Stimulated activated naive CD8-positive, alpha-beta T cell treated with anti-CD3 and anti-CD28 coated beads, Interleukin-15, amount 100 ng/mL, for 72 hours (primary cell): Measurements from ENCODE around the gene RAC3.

ENCODE experiments used
- ATAC-seq: fragments of 150-1000 bp; cut with Tn5 transposase; 2 replicates; pipeline ENCODE4 v1.10.0; 2021; ENCODE audit warnings: mild to moderate bottlenecking, moderate library complexity
- DNase-seq, 2 donors: peaks; one replicate each; pipeline ENCODE4 v3.0.0; 2021 to 2022
- H3K27ac Mint-ChIP-seq, 2 donors: one replicate each; pipeline ENCODE4 v1.8.0; 2022; ENCODE audit warnings: mild to moderate bottlenecking in 2 of 2, mixed read lengths in 2 of 2, moderate library complexity in 2 of 2
- H3K27me3 Mint-ChIP-seq: one replicate; pipeline ENCODE4 v1.8.0; 2022; ENCODE audit warnings: mixed read lengths
- H3K4me1 Mint-ChIP-seq: one replicate; pipeline ENCODE4 v1.8.0; 2022; ENCODE audit warnings: mild to moderate bottlenecking, mixed read lengths
- H3K4me3 Mint-ChIP-seq, 2 donors: one replicate each; pipeline ENCODE4 v1.8.0; 2022; ENCODE audit warnings: mild to moderate bottlenecking in 2 of 2, mixed read lengths in 2 of 2, moderate library complexity in 1 of 2
- H3K9me3 Mint-ChIP-seq, 2 donors: one replicate each; pipeline ENCODE4 v1.8.0; 2022; ENCODE audit warnings: mixed read lengths in 2 of 2

Gene RAC3

DNA sequence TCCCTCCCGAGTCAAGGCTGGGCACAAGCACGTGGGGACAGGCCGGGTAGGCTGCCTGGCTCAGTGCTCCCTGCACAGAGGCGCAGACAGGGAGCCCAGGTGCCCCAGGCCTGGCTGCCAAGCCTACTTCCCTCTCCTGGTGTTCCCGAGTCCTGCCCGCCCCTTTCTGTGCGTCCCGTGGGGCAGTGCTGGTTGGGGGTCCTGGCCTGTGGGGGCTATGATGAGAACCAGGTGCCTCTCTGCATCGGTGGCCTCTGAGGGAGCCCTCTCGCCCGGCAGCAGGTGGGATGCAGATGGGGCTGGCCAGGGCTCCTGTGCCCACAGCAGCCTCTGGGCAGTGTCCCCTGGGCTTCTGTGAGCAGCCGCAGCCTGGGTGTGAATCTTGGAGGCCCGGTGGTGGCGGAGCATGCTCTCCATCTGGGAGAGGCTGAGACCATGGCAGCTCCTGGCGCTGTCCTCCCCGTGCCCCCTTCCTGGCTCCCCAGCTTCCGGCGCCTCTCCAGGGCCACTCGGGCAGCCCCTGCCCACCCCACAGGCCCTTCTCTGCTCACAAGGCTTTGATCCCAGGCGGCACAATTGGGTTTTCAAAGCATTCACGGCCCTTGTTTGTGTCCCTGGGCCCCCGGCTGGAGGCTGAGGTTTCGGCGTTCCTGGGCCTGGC lies 16.0 kb upstream of the RAC3 start:
- peak overlapping the region in 1 of 2 donors; percentile 63 for H3K27ac Mint-ChIP-seq
- H3K27me3 Mint-ChIP-seq, result no peaks in the 10 kb centered on the region
- peaks cover 19% of the 10 kb centered on the region for H3K4me1 Mint-ChIP-seq
- no peak for DNase-seq
- no peaks in the 10 kb centered on the region for H3K9me3 Mint-ChIP-seq
- ATAC-seq, result no peak
- H3K4me3 Mint-ChIP-seq, result no peak overlapping the region

DNA sequence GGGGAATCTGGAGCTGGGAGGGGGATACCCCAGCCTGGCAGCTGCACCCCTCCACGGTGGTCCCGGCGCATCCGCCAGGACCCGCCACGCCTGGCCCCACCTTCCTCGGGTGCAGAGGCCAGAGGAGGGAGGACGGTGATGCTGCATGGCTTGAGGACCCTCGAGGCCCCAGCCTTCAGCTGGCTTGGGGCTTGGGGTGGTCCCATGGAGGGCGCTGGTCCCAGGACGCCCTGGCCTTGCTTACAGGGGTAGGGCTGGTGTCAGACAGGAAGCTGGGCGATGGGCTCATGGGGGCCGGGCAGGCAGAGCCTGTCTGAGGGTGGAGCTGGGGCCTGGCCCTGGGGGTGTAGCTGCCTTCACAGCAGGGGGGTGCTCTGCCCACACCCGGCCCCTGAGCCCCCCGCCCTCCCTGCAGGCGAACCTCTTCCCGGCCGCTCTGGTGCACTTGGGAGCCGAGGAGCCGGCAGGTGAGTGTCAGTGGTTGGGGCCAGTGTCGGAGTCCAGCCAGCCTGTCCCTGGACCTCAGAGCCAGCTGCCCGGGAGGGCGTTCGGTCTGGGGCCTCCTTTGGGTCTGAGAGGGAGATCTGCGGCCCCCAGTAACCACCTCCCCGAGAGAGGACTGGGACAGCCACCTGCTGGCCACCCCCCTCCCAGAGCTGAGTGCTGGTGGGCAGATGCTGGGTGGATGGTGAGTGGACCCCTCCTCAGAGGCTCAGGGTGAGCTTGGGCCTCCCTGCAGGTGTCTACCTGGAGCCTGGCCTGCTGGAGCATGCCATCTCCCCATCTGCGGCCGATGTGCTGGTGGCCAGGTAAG lies 15.2 kb upstream of the RAC3 start:
- Mint-ChIP-seq H3K9me3 (no peaks in the 10 kb centered on the region), H3K27me3 (no peaks in the 10 kb centered on the region), H3K4me1 (peaks cover 27% of the 10 kb centered on the region), H3K4me3 (no peak overlapping the region), H3K27ac (no peak overlapping the region)
- no peak for ATAC-seq
- no peak for DNase-seq

DNA sequence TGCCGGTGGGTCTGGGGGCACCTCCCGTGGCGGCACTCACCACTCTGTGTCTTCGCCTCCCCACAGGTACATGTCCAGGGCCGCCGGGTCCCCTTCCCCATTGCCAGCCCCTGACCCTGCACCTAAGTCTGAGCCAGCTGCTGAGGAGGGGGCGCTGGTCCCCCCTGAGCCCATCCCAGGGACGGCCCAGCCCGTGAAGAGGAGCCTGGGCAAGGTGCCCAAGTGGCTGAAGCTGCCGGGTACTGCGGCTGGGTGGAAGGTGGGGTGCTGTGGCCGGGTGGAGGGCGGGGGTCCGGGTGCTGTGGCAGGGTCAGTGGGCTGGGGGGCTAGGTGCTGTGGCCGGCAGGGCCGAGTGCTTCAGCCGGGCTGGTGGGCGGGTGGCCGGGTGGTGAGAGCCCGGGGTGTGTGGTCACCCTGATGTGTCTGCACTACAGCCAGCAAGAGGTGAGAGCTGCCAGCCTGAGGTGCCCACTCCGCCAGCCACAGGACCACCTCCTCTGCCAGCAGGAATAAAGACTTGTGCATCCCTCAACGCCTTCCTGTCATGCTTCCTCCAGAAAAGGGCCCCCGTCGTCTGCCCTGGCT lies 14.5 kb upstream of the RAC3 start:
- ATAC-seq (no peak), DNase-seq (no peak)
- peaks cover 34% of the 10 kb centered on the region for H3K4me1 Mint-ChIP-seq
- H3K9me3 Mint-ChIP-seq, result no peaks in the 10 kb centered on the region
- no peak overlapping the region for H3K4me3 Mint-ChIP-seq
- no peaks in the 10 kb centered on the region for H3K27me3 Mint-ChIP-seq
- H3K27ac Mint-ChIP-seq, result peak overlapping the region in 1 of 2 donors; percentile 74

DNA sequence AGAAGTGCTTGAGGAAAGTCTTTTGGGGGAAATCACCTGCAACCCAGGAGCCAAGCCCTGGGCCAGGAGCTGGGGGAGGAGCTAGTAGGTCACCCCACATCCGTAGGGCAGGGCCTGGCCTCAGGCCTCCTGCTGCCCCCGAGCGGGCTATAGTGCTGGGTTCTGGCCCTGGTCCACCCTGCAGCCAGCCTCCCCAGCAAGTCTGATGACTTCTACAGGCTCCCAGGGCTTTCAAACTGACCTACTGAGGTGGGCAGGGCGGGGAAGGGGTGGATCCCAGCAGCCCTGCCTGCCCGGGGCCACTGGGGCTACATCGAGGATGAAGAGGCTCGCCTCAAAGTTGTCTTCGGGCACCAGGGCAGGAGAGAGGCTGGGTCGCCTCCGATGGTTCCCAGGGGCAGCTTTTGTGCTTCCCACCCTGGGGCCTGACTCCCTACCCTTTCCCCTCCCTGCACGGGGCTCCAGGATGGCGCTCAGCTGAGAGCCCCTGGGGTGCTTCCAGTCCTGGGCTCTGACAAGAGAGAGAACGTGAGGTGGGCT lies 13.8 kb upstream of the RAC3 start:
- peaks cover 39% of the 10 kb centered on the region for H3K4me1 Mint-ChIP-seq
- H3K9me3 Mint-ChIP-seq, result no peaks in the 10 kb centered on the region
- peak overlapping the region in 1 of 2 donors; percentile 74 for H3K27ac Mint-ChIP-seq
- no peak overlapping the region for H3K4me3 Mint-ChIP-seq
- no peak for ATAC-seq
- DNase-seq, result no peak
- no peaks in the 10 kb centered on the region for H3K27me3 Mint-ChIP-seq

DNA sequence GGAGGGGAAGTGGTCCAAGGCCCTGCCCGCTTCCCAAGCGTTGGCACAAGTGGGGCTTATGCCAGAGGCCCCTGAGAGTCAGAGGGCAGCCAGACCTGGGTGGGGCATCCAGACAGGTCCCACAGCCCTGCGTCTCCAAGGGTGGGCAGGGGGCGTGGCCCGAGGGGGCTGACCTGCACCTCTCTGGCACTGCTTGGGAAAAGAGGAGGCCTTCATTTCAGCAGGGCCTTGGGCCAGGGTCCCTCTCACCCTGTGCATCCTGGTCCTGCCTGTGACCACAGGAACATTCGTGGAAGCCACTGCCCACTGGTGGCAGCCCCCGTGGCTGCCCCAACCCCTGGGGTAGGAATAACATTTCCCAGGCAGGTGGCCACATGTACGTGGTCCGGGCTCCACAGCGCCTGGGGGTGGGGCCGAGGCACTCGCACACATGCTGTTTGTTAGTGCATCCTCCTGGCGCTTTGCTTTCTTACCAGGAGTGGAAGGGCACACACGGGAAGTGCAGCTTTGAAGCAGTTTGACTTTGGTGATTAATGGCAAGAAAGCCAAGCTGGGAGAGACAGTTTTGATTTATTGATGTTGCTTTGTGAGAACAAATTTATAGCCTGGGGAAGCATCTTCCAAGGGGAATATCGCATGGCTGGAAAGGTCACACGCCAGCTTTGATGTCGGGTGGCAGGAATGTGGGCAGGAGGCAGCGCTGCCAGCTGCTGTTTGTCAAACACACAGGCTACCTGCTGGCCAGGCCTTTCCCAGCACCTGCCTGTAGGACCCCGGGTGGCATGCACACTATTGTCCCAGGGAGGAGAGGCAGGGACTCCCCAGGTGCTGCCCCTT lies 13.1 kb upstream of the RAC3 start:
- ATAC-seq, result no peak
- H3K4me1 Mint-ChIP-seq, result peaks cover 39% of the 10 kb centered on the region
- no peak overlapping the region for H3K4me3 Mint-ChIP-seq
- H3K27me3 Mint-ChIP-seq, result no peaks in the 10 kb centered on the region
- no peaks in the 10 kb centered on the region for H3K9me3 Mint-ChIP-seq
- no peak for DNase-seq
- no peak overlapping the region for H3K27ac Mint-ChIP-seq

DNA sequence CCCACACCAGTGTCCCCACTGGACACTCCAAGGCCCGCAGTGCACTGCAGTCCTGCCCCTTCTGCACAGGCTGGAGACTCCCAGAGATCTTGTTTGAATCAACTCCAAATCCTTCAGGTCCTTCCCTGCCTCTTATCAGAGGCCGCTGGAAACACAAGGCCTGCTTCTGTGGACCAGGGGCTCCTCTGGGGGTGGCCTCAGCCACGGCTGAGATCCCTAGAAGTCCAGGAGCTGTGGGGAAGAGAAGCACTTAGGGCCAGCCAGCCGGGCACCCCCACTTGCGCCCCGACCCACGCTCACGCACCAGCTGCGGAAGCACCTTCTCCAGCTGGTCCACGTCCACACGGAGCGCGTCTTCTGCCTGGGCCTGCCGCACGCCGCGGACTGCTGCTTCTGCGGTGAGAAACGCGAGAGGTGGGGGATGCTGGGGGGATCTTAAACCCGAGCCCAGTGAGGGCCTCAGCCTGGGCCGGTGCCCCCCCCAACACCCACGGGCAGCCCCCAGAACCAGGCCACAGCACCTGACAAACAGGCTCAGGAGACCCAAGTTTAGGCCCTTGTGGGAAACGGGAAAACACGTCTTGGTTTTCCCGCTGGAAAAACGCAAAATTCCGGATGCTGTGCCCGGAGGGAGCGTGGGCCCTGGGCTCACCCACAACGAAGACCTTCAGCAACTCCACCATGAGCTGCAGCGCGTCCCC lies 12.3 kb upstream of the RAC3 start:
- no peak overlapping the region for H3K4me3 Mint-ChIP-seq
- peaks cover 46% of the 10 kb centered on the region for H3K4me1 Mint-ChIP-seq
- H3K9me3 Mint-ChIP-seq, result no peaks in the 10 kb centered on the region
- ATAC-seq (no peak), DNase-seq (no peak)
- no peaks in the 10 kb centered on the region for H3K27me3 Mint-ChIP-seq
- no peak overlapping the region for H3K27ac Mint-ChIP-seq

DNA sequence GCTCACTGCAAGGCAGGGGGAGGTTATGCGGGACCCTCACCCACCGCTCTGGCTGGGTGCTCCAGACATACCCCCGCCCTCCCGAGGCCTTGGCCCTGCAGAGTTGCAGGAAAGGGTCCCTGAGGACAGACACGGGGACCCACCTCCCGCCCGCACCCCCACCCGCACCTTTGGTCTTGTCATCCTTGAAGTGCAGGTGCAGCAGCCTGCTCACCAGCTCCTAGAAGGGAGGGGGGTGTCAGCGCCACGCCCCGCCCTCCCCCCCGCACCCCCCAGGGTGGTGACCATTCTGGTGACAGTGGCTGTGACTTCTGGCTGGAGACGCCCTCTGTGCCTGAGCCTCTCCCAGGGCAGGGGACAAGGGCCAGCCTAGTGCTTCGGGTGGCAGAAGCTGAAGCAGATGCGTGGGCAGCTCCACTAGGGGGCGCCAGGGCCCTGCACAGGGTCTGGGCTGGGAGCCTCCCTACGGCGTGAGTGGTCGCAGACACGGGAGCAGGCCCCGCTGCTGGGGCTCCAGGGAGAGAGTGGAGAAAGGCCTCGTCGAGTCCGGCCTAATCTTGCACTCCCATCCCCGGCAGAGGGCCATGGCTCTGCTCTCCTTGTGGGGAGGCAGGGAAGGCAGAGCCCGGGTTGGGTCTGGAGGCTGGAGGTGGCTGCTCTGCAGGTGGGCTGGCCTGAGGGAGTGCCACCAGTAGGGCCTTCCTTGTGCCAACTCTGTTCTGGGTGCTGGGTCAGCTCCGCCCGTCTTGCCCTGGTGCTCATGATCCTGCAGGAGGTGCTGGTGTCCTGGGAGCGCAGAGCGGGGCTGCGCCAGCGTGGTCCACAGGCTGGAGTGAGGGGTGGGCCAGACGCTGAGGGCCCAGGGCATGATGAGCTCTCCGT lies 11.5 kb upstream of the RAC3 start:
- H3K9me3 Mint-ChIP-seq, result no peaks in the 10 kb centered on the region
- peak overlapping the region in 1 of 2 donors; percentile 35 for H3K4me3 Mint-ChIP-seq
- ATAC-seq (no peak), DNase-seq (peak; percentile 71 to 75)
- H3K27ac Mint-ChIP-seq, result no peak overlapping the region
- H3K4me1 Mint-ChIP-seq, result peaks cover 51% of the 10 kb centered on the region
- H3K27me3 Mint-ChIP-seq, result no peaks in the 10 kb centered on the region

DNA sequence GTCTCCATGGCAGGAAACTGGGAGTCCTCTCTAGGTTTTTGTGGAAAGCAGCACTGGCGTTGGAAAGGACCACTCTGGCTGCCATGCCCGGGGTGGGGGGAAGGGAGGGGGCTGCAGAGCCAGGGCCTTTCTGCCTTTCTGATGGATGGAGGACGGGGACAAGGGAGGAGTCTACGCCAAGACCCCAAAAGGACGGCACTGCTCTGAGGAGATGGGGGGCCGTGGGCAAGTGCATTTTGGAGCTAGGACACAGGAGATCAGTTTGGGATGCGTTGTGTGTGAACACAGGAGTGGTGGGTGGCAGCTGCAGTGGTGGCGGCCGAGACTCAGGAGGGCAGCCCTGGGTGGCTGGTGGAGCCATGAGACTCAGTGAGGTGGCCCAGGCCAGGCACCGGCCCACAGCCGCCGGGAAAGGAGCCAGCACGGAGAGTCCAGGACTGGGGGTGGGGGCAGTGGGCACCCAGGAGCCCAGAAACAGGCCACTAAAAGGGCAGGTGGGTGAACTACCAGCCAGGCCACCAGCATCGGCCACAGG lies 10.8 kb upstream of the RAC3 start:
- Mint-ChIP-seq H3K9me3 (no peaks in the 10 kb centered on the region), H3K4me3 (peak overlapping the region; percentile 36 to 93)

DNA sequence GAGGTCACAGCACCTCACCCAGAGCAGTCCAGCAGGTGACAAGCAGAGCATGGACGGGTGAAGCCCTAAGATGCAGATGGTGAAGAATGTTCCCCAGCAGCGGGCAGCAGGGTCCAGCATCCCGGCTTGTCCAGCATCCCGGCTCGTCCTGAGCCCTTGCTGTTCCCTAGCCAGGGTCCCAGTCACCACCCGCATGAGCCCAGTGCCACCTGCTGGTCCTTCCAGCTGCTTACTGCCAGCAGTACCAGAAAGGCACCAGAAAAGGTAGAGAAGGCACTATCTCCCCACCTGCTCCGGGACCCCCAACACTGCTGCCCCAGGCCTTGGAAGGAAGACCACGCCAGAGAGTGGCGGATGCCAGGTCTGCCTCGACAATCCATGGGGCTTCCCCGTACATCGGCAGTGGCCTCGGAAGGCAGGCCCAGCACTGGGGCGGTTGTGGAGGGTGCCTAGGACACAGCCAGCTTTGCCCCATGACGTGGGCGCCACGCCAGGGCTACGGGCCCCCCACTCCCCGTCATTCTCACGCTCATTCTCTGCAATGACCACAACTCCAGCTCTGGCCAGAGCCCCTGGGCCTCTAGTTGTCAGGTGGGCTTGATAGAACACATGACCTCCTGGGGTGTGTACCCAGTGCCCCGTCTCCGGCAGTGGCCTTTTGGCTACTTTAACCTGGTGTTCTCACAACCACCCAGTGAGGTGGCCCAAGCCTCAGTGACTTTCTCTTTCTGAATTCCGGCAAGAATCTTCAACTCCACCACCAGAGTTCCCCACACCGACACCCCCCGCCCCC lies 10.2 kb upstream of the RAC3 start:
- peak overlapping the region; percentile 86 to 93 for H3K4me3 Mint-ChIP-seq
- H3K27ac Mint-ChIP-seq, result peak overlapping the region; percentile 61 to 93
- H3K4me1 Mint-ChIP-seq, result peaks cover 51% of the 10 kb centered on the region
- no peaks in the 10 kb centered on the region for H3K27me3 Mint-ChIP-seq
- no peaks in the 10 kb centered on the region for H3K9me3 Mint-ChIP-seq
- ATAC-seq, result no peak
- peak; percentile 65 to 70 for DNase-seq

More for the DNA sequence above, 10.8 kb upstream of the RAC3 start:
- no peak for ATAC-seq
- H3K27me3 Mint-ChIP-seq, result no peaks in the 10 kb centered on the region
- H3K4me1 Mint-ChIP-seq, result peaks cover 51% of the 10 kb centered on the region
- no peak for DNase-seq
- no peak overlapping the region for H3K27ac Mint-ChIP-seq

DNA sequence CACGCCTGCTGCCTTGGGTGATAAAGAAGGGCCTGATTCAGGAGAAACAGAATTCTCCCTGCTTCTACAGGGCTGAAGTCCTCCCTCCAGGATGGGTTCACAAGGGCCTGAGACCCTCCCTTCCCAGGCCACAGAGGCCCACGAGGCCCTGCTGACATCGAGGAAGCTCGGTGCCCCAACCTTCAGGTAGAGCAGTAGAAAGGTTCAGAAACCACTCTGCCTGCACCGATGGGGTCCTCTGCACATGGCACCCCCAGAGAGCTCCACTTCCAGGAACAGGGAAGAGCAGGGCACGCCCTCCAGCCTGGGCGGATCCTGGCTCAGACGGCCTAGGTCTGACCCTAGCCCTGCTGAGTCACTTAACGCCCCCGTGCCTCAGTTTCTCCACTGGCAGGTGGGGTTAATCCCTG lies 9.6 kb upstream of the RAC3 start:
- H3K27me3 Mint-ChIP-seq, result no peaks in the 10 kb centered on the region
- H3K9me3 Mint-ChIP-seq, result no peaks in the 10 kb centered on the region
- DNase-seq (no peak), ATAC-seq (no peak)
- H3K27ac Mint-ChIP-seq, result peak overlapping the region; percentile 61 to 93
- H3K4me1 Mint-ChIP-seq, result peaks cover 51% of the 10 kb centered on the region
- peak overlapping the region; percentile 86 to 93 for H3K4me3 Mint-ChIP-seq

DNA sequence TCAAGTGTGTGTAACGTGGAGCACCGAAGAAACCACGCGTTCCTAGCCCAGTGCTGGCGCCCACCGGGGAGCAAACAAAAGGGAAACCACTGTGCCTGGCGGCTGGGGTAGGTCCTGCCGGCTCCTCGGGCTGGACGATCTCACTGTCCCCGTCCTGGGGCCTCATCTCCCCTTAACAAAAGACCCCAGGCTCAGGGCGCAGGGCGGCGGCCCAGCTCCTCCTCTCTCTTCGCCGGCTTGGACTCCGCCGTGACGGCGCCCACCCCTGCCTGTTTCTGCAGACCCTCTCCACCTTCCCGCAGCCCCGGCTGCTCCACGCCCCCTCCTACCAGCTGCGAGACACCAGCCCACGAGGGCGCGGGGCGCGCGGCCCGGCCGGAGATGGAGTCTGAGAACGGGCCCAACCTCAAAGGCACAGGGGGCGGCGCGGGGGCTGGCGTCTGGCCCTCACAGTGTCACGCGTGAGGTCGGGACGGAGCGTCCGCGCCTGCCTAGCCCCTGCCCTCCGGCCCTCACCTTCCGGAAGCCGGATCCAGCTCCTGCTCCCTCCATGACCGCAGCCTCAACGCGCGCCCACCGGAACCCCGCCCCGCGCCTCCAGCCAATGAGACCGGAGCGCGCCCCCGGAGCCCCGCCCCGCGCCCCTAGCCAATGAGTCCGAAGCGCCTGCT lies 9.0 kb upstream of the RAC3 start, which contains the start of gene CENPX:
Gene CENPX, minus strand, starts transcription at position 569 of the 671 bp plus-strand sequence. Its CDS starts 17 bp downstream, at position 552.
- peak within 1 kb of the TSS; percentile 61 to 93 for H3K27ac Mint-ChIP-seq
- DNase-seq, result no peak
- no peaks in the 10 kb centered on the region for H3K27me3 Mint-ChIP-seq
- H3K4me1 Mint-ChIP-seq, result peaks cover 54% of the 10 kb centered on the region
- ATAC-seq, result peak; percentile 21
- H3K4me3 Mint-ChIP-seq, result peak within 1 kb of the TSS; percentile 86 to 93
- H3K9me3 Mint-ChIP-seq, result no peaks in the 10 kb centered on the region

DNA sequence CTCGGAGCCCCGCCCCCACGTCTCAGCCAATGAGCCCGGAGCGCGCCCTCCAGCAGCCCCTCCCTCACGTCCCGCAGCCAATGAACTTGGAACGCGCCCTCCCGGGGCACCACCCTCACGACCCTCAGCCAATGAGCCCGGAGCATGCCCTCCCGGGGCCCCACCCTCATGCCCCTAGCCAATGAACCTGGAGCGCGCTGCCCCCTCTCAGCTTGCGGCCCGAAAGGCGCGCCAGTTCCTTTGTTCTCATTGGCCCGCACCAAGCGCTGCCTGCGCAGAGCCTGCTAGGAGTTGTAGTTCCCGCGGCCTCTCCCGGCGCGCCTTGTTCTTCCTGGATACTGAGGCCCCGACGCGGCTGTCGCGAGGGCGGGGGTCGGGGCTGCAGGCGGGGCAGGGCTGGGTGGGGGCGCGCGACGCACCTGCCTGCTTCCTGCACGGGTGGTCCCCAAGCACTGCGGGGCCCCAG lies 8.5 kb upstream of the RAC3 start, which contains the start of gene LRRC45:
Gene LRRC45, plus strand, starts transcription at position 325 of the 466 bp plus-strand sequence. CDS start 339 bp downstream, outside the sequence.
- Mint-ChIP-seq H3K27ac (peak within 1 kb of the TSS; percentile 61 to 93), H3K4me1 (peaks cover 54% of the 10 kb centered on the region), H3K4me3 (peak within 1 kb of the TSS; percentile 86 to 93), H3K27me3 (no peaks in the 10 kb centered on the region), H3K9me3 (no peaks in the 10 kb centered on the region)
- DNase-seq (peak; percentile 100), ATAC-seq (peak; percentile 96)
